NCI-H2196 treated with DMSO at 0.1 percent for 48 hours (cell line): Measurements from ENCODE around the gene ALLC.

Source experiments
- DNase-seq: peaks from one replicate; lab custom pipeline; 2025; ENCODE audit not compliant: unreplicated experiment; lab: John Stamatoyannopoulos, UW

The ALLC gene

GRCh38 chr2:3743951-3744555 is 86.1 kb downstream of the ALLC start:
- no peak for DNase-seq

GRCh38 chr2:3745920-3746319 is 87.9 kb downstream of the ALLC start:
- no peak for DNase-seq

DNA sequence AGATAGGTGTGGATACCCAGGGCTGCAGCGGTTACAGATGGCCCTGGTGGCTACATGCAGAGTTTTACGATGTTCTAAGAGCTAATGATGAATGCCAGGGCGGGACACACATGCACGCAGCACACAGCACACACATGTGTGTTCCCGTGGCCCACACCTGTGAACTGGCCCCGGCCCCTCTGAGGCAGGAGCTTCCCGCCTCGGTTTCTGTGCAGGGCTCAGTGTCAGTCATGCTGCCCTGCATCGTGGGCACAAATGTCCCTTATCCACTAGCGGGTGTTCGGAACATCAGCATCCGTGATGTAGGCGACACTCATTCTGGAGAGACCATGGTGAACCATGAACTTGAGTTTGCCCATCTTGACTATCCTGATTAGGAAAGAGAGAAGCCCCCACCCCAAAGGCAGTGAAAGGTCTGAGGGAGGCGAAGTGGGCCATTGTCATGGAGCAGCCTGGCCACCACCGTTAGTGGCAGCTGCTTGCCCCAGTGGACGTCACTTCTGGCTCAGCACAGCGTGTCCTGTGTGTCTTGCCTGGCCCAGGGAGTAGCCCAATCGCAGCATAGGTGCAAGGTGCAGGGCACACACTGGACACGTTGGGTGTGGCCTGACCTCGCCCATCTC is 89.1 kb downstream of the ALLC start:
- DNase-seq, result no peak

- DNase-seq, result no peak
Measured at GRCh38 chr2:3747826-3748225, 89.8 kb downstream of the ALLC start.

DNA sequence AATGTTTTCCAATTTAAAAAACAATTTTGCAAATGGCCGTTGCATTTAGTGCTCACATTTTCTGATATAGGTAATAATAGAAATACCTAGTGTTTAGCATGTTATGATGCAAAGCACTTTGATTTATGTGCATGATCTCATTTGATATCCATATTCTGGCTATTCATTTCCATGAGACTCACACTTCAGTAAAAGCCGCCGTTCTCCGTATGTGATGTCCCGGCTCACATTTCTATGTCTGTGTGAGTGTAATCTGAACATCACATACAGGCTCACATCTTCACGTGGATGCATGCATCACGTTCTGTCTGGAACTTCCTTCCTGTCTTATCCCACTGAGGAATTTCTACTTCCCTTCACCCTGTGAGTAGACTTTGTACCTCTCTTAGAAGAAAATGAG is 91.2 kb downstream of the ALLC start:
- no peak for DNase-seq

- no peak for DNase-seq
Measured at GRCh38 chr2:3751251-3751650, 93.3 kb downstream of the ALLC start.

DNA sequence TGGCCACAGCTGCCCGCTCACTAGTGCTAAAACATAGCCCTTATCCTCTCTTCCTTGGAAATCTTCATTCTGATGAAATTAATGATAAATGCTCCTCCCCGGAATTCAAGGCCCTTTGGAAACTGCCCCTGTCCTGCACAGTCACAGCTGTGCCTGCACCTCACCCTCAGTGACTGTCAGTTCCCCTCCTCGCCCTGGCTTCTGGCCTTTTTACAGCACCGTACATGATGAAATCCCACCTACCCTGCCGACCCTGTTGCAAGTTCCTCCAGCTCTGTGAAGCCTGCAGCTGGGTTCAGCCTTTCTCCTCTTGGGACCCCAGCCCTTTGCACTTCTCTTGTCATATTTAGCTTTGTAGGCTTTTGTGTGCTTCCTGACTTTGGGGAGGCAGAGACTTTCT is 93.8 kb downstream of the ALLC start:
- DNase-seq, result no peak
